Suprapubic skin (tissue), 4 donors: ENCODE data around the gene ECI1. TPM values are rescaled to one million over a fixed set of nuclear protein-coding genes. Genes with fewer than 3 reads are reported as not detected.

Source experiments
- DNase-seq, 2 donors: peaks; one replicate each; pipeline ENCODE4 v3.0.0-alpha.2; 2019; ENCODE audit warnings: low spot score in 2 of 2
- H3K27ac ChIP-seq: fragments of 200-600 bp; sonication (generic); one replicate; pipeline ENCODE4 v1.5.1; 2019
- H3K27me3 ChIP-seq: fragments of 200-600 bp; sonication (generic); one replicate; pipeline ENCODE4 v1.5.1; 2019
- H3K36me3 ChIP-seq: fragments of 200-600 bp; sonication (generic); one replicate; pipeline ENCODE4 v1.5.1; 2019
- H3K4me1 ChIP-seq: fragments of 200-600 bp; sonication (generic); one replicate; pipeline ENCODE4 v1.5.1; 2019
- H3K4me3 ChIP-seq: fragments of 200-600 bp; sonication (generic); one replicate; pipeline ENCODE4 v1.5.1; 2019; ENCODE audit warnings: mild to moderate bottlenecking
- H3K9me3 ChIP-seq: fragments of 200-600 bp; sonication (generic); one replicate; pipeline ENCODE4 v1.5.1; 2019
- CTCF ChIP-seq, 2 donors: fragments of 200-600 bp in 1 of 2; fragments of 450-650 bp in 1 of 2; sonication (generic) in 1 of 2; IDR thresholded peaks; one replicate each; pipeline ENCODE4 v1.5.1; 2016 to 2019; ENCODE audit warnings: antibody characterized with exemption in 2 of 2, mild to moderate bottlenecking in 1 of 2, moderate library complexity in 1 of 2
- EP300 ChIP-seq: sonication (generic); formaldehyde crosslinking; IDR thresholded peaks from one replicate; pipeline ENCODE4 v1.6.1; 2017; ENCODE audit warnings: antibody characterized with exemption
- POLR2A ChIP-seq, 2 donors: fragments of 450-650 bp; IDR thresholded peaks; one replicate each; pipeline ENCODE4 v1.6.1; 2017; ENCODE audit warnings: antibody characterized with exemption in 2 of 2, mild to moderate bottlenecking in 2 of 2, moderate library complexity in 2 of 2
- POLR2AphosphoS5 ChIP-seq, 3 donors: sonication (generic); formaldehyde crosslinking; IDR thresholded peaks; one replicate each; pipeline ENCODE4 v1.6.1; 2017; ENCODE audit warnings: antibody characterized with exemption in 3 of 3
- WGBS: methylation state at CpG from one replicate; pipeline ENCODE4 v1.1.5; 2018; 5-methylcytosine and 5-hydroxymethylcytosine counted together
- total RNA-seq, 4 donors: library from RNA; depleted of rRNA; stranded (reverse); fragments of >200 nt; gene quantifications; one replicate each; pipeline ENCODE4 v1.1.0, GENCODE V29; 2016

Gene ECI1
- total RNA-seq, 4 donors from 2014 or later: 28.4 to 65.3 (median 47.2) TPM

DNA sequence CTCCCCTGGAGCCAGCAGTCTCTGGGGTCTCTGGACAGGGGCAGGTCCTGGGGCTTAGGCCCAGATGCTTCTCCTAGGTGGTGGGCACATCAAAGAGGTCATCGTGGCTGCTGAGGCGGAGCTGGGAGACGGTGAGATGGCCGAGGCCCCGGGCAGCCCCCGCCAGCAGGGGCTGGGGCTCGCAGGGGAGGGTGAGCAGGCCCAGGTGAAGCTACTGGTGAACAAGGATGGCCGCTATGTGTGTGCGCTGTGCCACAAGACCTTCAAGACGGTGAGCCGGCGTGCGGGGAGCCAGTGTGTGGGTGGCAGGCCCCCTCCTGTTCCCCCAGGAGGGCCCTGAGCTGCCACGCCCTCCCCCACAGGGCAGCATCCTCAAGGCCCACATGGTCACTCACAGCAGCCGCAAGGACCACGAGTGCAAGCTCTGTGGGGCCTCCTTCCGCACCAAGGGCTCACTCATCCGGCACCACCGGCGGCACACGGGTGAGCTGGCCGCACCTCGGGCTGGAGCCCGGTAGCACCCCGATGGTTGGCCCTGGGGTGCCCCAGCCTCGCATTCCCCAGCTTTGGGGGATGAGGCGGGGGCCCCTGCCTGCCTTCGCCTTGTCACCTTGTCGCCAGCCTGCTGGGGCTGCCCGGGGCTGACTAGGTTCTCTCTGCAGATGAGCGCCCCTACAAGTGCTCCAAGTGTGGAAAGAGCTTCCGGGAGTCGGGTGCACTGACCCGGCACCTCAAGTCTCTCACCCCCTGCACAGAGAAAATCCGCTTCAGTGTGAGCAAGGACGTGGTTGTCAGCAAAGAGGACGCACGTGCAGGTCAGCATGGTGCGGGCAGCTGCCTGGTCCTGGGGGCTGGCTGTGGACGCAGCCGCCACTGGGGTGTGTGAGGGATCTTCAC is 19.0 kb downstream of the ECI1 start:
- 87% methylated on average over 16 of the region's 41 CpGs for WGBS
- Histone ChIP-seq H3K27me3 (peaks cover 12% of the 10 kb centered on the region), H3K9me3 (no peaks in the 10 kb centered on the region), H3K4me1 (peaks cover 28% of the 10 kb centered on the region), H3K4me3 (no peak overlapping the region), H3K27ac (no peak overlapping the region), H3K36me3 (peaks cover 76% of the 10 kb centered on the region)
- no peak for TF ChIP-seq EP300
- no peak for TF ChIP-seq POLR2AphosphoS5 (IDR thresholded peaks at IDR 0.05)
- TF ChIP-seq POLR2A (IDR thresholded peaks at IDR 0.05): no peak
- TF ChIP-seq CTCF (IDR thresholded peaks at IDR 0.05): no peak
- DNase-seq: no peak

- Histone ChIP-seq H3K27me3 (peaks cover 2% of the 10 kb centered on the region), H3K27ac (peak overlapping the region; percentile 66), H3K4me3 (no peak overlapping the region), H3K9me3 (no peaks in the 10 kb centered on the region), H3K36me3 (peaks cover 76% of the 10 kb centered on the region), H3K4me1 (peaks cover 21% of the 10 kb centered on the region)
- DNase-seq: no peak
- no peak for TF ChIP-seq EP300
- TF ChIP-seq POLR2AphosphoS5 (IDR thresholded peaks at IDR 0.05): no peak
- TF ChIP-seq POLR2A (IDR thresholded peaks at IDR 0.05): no peak
- no peak for TF ChIP-seq CTCF (IDR thresholded peaks at IDR 0.05)
- WGBS: 86% methylated on average over 22 of the region's 29 CpGs
Measured at GRCh38 chr16:2231016-2231931, 20.1 kb downstream of the ECI1 start.

- Histone ChIP-seq H3K36me3 (peaks cover 72% of the 10 kb centered on the region), H3K27me3 (no peaks in the 10 kb centered on the region), H3K9me3 (no peaks in the 10 kb centered on the region), H3K27ac (no peak overlapping the region), H3K4me1 (peaks cover 18% of the 10 kb centered on the region), H3K4me3 (no peak overlapping the region)
- DNase-seq: peak in 1 of 2 donors; percentile 64
- no peak for TF ChIP-seq EP300
- 80% methylated on average over 13 of the region's 13 CpGs for WGBS
Measured at GRCh38 chr16:2230376-2230775, 21.0 kb downstream of the ECI1 start.

GRCh38 chr16:2229632-2230250 is 21.6 kb downstream of the ECI1 start:
- H3K36me3 ChIP-seq: peaks cover 66% of the 10 kb centered on the region
- DNase-seq: no peak

More at GRCh38 chr16:2229632-2230250, 21.6 kb downstream of the ECI1 start:
- Histone ChIP-seq H3K4me3 (no peak overlapping the region), H3K27me3 (no peaks in the 10 kb centered on the region), H3K9me3 (no peaks in the 10 kb centered on the region), H3K27ac (no peak overlapping the region), H3K4me1 (peaks cover 24% of the 10 kb centered on the region)
- TF ChIP-seq POLR2A (IDR thresholded peaks at IDR 0.05) (no peak), POLR2AphosphoS5 (IDR thresholded peaks at IDR 0.05) (no peak), CTCF (IDR thresholded peaks at IDR 0.05) (no peak), EP300 (no peak)
- WGBS: 89% methylated on average over 7 of the region's 23 CpGs
